PFSK-1 (cell line): ENCODE data around the gene SLC35E1.

Experiments used
- FOXP2 ChIP-seq: optimal IDR thresholded peaks from 2 replicates; pipeline ENCODE3; 2011; ENCODE audit warnings: borderline replicate concordance, control low read depth, inconsistent platforms; ENCODE audit not compliant: insufficient read depth; ENCODE audit errors: extremely low read length, extremely low read depth
- POLR2AphosphoS5 ChIP-seq: IDR thresholded peaks from 2 replicates; pipeline ENCODE4 v1.6.1; 2012; ENCODE audit warnings: low read depth, mild to moderate bottlenecking, control low read depth, low read length, moderate library complexity
- SIN3A ChIP-seq: IDR thresholded peaks from 2 replicates; pipeline ENCODE4 v1.6.1; 2012; ENCODE audit warnings: mild to moderate bottlenecking, low read length, moderate library complexity, borderline replicate concordance; ENCODE audit not compliant: insufficient read depth
- TAF1 ChIP-seq: IDR thresholded peaks from 2 replicates; pipeline ENCODE4 v1.6.1; 2012; ENCODE audit warnings: low read length, control low read depth, borderline replicate concordance; ENCODE audit not compliant: insufficient read depth
- TF ChIP-seq, protein P1 (sequence below), 2 experiments: IDR thresholded peaks; 2 replicates each; pipeline versions ENCODE4 v1.6.1 to v1.8.0; 2011 to 2012; ENCODE audit warnings: low read depth in 2 of 2, low read length in 2 of 2, control low read depth in 1 of 2, inconsistent platforms in 1 of 2, mild to moderate bottlenecking in 1 of 2, moderate library complexity in 1 of 2; ENCODE audit not compliant: insufficient read depth in 1 of 2

SLC35E1 gene

DNA sequence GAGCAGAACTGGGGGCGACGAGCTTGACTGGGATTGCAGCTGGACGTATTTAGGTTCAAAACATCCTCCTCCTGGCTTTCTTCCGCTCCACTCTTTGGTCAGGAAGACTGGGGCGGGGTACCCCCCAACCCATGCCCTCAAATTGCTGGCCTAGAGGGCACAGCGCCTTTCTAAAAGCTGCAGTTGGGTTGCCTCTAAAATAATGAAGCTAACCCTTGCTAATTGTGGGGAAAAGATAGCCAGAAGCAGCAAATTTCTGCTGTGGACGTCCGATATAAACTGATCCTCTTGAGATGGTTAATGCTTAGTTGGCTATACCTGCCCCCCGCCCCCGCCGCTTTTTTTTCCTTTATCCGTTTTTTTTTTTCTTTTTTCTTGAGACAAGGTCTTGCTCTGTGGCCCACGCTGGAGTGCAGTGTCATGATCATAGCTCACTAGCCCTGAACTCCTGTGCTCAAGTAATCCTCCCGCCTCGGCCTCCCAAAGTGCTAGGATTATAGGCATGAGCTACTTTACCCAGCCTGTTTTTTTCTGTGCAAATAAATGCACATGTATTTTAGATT, 29.2 kb downstream of the SLC35E1 start:
- TF ChIP-seq POLR2AphosphoS5 (no peak), TAF1 (no peak), FOXP2 (no peak), SIN3A (no peak)
- TF ChIP-seq, protein P1, sequence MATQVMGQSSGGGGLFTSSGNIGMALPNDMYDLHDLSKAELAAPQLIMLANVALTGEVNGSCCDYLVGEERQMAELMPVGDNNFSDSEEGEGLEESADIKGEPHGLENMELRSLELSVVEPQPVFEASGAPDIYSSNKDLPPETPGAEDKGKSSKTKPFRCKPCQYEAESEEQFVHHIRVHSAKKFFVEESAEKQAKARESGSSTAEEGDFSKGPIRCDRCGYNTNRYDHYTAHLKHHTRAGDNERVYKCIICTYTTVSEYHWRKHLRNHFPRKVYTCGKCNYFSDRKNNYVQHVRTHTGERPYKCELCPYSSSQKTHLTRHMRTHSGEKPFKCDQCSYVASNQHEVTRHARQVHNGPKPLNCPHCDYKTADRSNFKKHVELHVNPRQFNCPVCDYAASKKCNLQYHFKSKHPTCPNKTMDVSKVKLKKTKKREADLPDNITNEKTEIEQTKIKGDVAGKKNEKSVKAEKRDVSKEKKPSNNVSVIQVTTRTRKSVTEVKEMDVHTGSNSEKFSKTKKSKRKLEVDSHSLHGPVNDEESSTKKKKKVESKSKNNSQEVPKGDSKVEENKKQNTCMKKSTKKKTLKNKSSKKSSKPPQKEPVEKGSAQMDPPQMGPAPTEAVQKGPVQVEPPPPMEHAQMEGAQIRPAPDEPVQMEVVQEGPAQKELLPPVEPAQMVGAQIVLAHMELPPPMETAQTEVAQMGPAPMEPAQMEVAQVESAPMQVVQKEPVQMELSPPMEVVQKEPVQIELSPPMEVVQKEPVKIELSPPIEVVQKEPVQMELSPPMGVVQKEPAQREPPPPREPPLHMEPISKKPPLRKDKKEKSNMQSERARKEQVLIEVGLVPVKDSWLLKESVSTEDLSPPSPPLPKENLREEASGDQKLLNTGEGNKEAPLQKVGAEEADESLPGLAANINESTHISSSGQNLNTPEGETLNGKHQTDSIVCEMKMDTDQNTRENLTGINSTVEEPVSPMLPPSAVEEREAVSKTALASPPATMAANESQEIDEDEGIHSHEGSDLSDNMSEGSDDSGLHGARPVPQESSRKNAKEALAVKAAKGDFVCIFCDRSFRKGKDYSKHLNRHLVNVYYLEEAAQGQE (IDR thresholded peaks at IDR 0.05; ENCODE audit: insufficient read depth in 1 of 2, low read depth in 2 of 2, low read length in 2 of 2) = no peak

DNA sequence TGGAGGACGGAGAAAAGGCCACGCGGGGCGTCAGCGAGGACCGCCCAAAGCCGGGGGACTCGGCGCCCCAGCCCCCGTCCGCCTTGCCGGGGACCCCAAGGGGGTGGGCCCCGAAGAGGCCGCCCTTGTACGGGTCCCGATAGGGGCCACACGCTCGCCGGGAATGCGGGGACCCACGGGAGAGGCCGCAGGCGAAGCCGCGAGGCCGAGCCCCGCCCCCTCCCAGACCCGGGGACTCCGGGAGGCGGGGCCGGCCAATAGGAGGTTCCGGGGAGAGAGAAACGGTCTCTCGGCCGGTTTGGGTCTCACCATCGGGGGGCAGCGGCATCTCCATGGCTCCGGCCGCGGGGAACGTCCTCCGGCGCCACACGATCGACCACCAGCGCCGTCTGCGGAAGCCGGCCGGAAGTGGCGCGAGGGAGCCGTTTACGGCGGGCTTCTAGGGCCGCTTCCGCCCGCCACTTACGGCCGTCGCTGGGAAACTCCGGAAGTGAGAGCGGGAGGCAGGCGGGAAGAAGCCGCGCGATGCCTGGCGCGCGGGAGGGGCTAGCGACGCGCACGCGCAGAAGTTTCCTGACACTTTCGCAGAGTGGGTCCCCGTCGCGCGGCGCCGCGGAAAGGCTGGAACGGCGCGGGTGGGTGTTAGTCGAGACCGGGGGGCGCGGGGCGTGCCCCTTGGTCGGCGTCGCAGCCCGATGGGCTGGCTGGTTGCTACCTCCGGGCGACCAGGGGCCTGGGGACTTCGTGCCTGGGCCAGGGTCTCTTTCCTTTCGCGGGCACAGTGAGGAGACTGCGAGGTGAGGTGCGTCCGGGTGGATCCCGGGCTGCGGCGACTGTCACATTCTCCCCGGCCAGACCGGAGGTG, 29.9 kb downstream of the SLC35E1 start, which contains the start of gene CHERP:
Gene CHERP, minus strand, starts transcription at position 393 of the 865 bp plus-strand sequence. Its CDS starts 59 bp downstream, at position 334.
- TF ChIP-seq FOXP2 = peak; percentile 50
- TF ChIP-seq TAF1 = peak; percentile 78; the same call in 1 of the 2 replicates
- TF ChIP-seq, protein P1 (IDR thresholded peaks at IDR 0.05; ENCODE audit: insufficient read depth in 1 of 2, low read depth in 2 of 2, low read length in 2 of 2) = no peak
- peak; percentile 57; the same call in 1 of the 2 replicates for TF ChIP-seq SIN3A
- TF ChIP-seq POLR2AphosphoS5 = peak; percentile 94

DNA sequence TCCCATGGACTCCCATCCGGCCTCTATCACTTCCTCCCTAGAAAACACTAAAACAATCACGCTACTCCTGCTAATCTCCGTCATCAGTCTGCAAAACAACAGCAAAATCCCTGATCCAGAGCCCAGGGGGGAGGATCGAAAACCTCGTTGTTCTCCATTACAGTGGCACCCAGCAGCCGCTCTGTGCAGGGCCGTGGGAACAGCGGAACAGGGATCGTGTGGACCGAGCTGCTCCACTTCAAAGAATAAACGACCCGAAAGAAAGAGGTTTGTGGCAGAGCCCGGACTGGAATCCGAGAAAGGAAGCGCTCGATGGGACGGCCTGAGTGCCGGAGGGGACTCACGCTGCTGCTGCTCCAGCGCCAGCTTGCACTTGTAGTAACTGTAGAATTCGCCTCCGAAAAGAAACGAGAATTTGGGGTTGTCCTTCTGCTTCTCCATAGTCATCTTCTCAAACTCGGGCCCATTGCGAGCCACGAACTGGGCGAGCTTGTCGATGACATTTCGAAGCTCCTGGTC, 30.6 kb downstream of the SLC35E1 start:
- no peak for TF ChIP-seq FOXP2
- TF ChIP-seq, protein P1 (IDR thresholded peaks at IDR 0.05; ENCODE audit: insufficient read depth in 1 of 2, low read depth in 2 of 2, low read length in 2 of 2) = 0 out of 4 replicates have a peak, but pooled peaks of 1 of the 2 experiments have one; percentile 38

DNA sequence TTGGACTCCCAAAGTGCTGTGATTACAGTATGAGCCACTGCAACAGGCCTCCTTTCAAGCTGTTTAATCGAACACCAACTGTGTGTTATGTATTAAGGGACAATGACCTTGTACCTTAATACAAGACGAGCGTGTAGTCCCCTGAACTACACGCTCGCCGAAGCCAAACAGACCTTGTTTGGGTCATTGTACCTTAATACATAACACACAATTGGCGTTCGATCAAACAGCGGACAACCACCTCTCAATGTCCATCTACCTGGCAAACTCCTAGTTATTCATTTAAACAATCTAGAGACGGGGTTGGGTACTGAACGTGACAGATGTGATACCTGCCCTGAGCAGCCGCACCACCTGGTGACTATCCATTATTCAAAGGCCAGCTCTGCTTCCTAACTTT, 31.3 kb downstream of the SLC35E1 start:
- TF ChIP-seq SIN3A = no peak
- TF ChIP-seq, protein P1 (IDR thresholded peaks at IDR 0.05; ENCODE audit: insufficient read depth in 1 of 2, low read depth in 2 of 2, low read length in 2 of 2) = no peak
- no peak for TF ChIP-seq POLR2AphosphoS5
- TF ChIP-seq FOXP2 = no peak
- TF ChIP-seq TAF1 = no peak
